ENCODE measurements around the gene SUGCT. TPM values are rescaled to one million over a fixed set of nuclear protein-coding genes. Genes with fewer than 3 reads are reported as not detected.

The SUGCT gene
- total RNA-seq, 1 experiment from 2014 or later, result 5.4 TPM

GRCh38 chr7:40525764-40526163 lies 391.0 kb downstream of the SUGCT start:
- Histone ChIP-seq H3K23me2 (ENCODE audit: insufficient read length, low read depth, low read length, poor library complexity, severe bottlenecking) (no peaks in the 10 kb centered on the region), H2BK20ac (ENCODE audit: low read depth, low read length, poor library complexity, severe bottlenecking) (no peak overlapping the region), H3K4ac (ENCODE audit: low read depth, low read length) (no peak overlapping the region), H2BK5ac (ENCODE audit: insufficient read length, low read length) (no peak overlapping the region), H2BK12ac (ENCODE audit: insufficient read length, low read depth, low read length) (no peak overlapping the region), H2AK5ac (ENCODE audit: insufficient read length, low read length) (no peak overlapping the region), H4K91ac (ENCODE audit: insufficient read length, low read depth, low read length) (no peak overlapping the region), H3K27ac (ENCODE audit: insufficient read length, low read depth, low read length) (no peak overlapping the region), H2BK120ac (ENCODE audit: low read depth, low read length, poor library complexity, severe bottlenecking) (no peak overlapping the region), H3K79me2 (ENCODE audit: insufficient read depth, low read length) (no peaks in the 10 kb centered on the region), H3K23ac (ENCODE audit: insufficient read length, low read depth, low read length) (no peak overlapping the region), H3T11ph (ENCODE audit: low read length) (no peak overlapping the region), H3K4me1 (ENCODE audit: insufficient read depth, low read length) (no peaks in the 10 kb centered on the region), H3K4me2 (ENCODE audit: insufficient read depth, insufficient read length, low read length) (no peak overlapping the region), H4K5ac (ENCODE audit: insufficient read length, low read depth, low read length) (no peak overlapping the region), H3K79me1 (ENCODE audit: insufficient read depth, low read depth, low read length, poor library complexity, severe bottlenecking) (no peaks in the 10 kb centered on the region), H3K9ac (ENCODE audit: extremely low read depth, insufficient read length, low read length) (no peak overlapping the region), H2AFZ (ENCODE audit: low read length) (no peak overlapping the region), H4K20me1 (ENCODE audit: control insufficient read depth, insufficient read depth, insufficient read length) (no peaks in the 10 kb centered on the region), H3K18ac (ENCODE audit: insufficient read length, low read depth, low read length) (no peak overlapping the region), H3K14ac (ENCODE audit: insufficient read depth, low read length) (no peak overlapping the region), H4K8ac (replicated peaks; ENCODE audit: insufficient read length, low read depth, low read length) (no peak overlapping the region), H3K27me3 (ENCODE audit: insufficient read depth, low read length) (no peaks in the 10 kb centered on the region), H3K56ac (ENCODE audit: insufficient read length, low read depth, low read length) (no peak overlapping the region), H2BK15ac (ENCODE audit: low read depth, low read length) (no peak overlapping the region), H3K9me3 (ENCODE audit: control insufficient read depth, low read depth, low read length) (no peaks in the 10 kb centered on the region)
- Mint-ChIP-seq H3K27ac (no peak overlapping the region), H3K4me3 (no peak overlapping the region), H3K36me3 (ENCODE audit: insufficient read depth in 1 of 3, low read depth in 3 of 3) (no peaks in the 10 kb centered on the region), H3K4me1 (peaks cover 2 to 4% of the 10 kb centered on the region in 2 experiments; a peak in 1 of 4 replicates), H3K9me3 (no peaks in the 10 kb centered on the region), H3K27me3 (ENCODE audit: low read depth) (no peaks in the 10 kb centered on the region)
- no peak for DNase-seq
- WGBS (ENCODE audit: extremely low coverage, insufficient read length, low lambda C conversion rate), result no CpG with 5 or more reads among the region's 3 CpGs
- no peak for TF ChIP-seq CTCF (conservative IDR thresholded peaks at IDR 0.05)
